Stomach (tissue), 4 donors: Measurements from ENCODE around the gene SPRR1A.

Experiments
- CTCF ChIP-seq, 7 experiments: fragments of 450-650 bp in 4 of 7; fragments of 200-600 bp in 3 of 7; sonication (generic) in 3 of 7; IDR thresholded peaks; one replicate each; pipeline ENCODE4 v1.5.1; 2016 to 2019; ENCODE audit warnings: antibody characterized with exemption in 7 of 7, control low read depth in 2 of 7, mild to moderate bottlenecking in 1 of 7
- POLR2A ChIP-seq, 4 donors: fragments of 450-650 bp; IDR thresholded peaks; one replicate each; pipeline ENCODE4 v1.6.1; 2016; ENCODE audit warnings: antibody characterized with exemption in 4 of 4, control low read depth in 2 of 4, mild to moderate bottlenecking in 1 of 4, moderate library complexity in 1 of 4

- no peak for TF ChIP-seq POLR2A (IDR thresholded peaks at IDR 0.05)
- TF ChIP-seq CTCF (IDR thresholded peaks at IDR 0.05): no peak
These were observed 13.4 kb upstream of the SPRR1A start, which contains the start of gene SPRR4 for GRCh38 chr1:152970495-152970894.
